CD14-positive monocyte (primary cell): ENCODE measurements around the gene SPATA13. TPM values are rescaled to one million over a fixed set of nuclear protein-coding genes. Genes with fewer than 3 reads are reported as not detected.

ENCODE experiments used
- DNase-seq, 3 donors: peaks; one replicate each; pipeline ENCODE4 v3.0.0-alpha.2; 2011 to 2022
- H2AFZ ChIP-seq: 2 replicates; pipeline ENCODE4 v1.6.0; 2012; ENCODE audit warnings: mild to moderate bottlenecking, low read depth, low read length, inconsistent platforms; ENCODE audit not compliant: insufficient read depth, poor library complexity, severe bottlenecking
- H3K27ac ChIP-seq, 2 donors: 1 replicate in 1 of 2; 2 replicates in 1 of 2; pipeline ENCODE4 v1.5.1; 2012 to 2013; ENCODE audit warnings: low read length in 2 of 2, control low read depth in 1 of 2, inconsistent platforms in 1 of 2, low read depth in 1 of 2, mild to moderate bottlenecking in 1 of 2
- H3K27me3 ChIP-seq, 2 donors: one replicate each; pipeline versions ENCODE4 v1.6.0 to v1.6.1; 2011 to 2013; ENCODE audit warnings: low read length in 2 of 2; ENCODE audit not compliant: control insufficient read depth in 2 of 2, insufficient read depth in 2 of 2
- H3K36me3 ChIP-seq, 2 donors: replicated peaks in 1 of 2; 1 replicate in 1 of 2; 2 replicates in 1 of 2; pipeline versions ENCODE4 v1.5.1 to v1.6.1; 2012 to 2013; ENCODE audit warnings: low read length in 2 of 2, control low read depth in 1 of 2, inconsistent platforms in 1 of 2, mild to moderate bottlenecking in 1 of 2; ENCODE audit not compliant: insufficient read depth in 2 of 2, control insufficient read depth in 1 of 2
- H3K4me1 ChIP-seq, 2 donors: 1 replicate in 1 of 2; 2 replicates in 1 of 2; pipeline versions ENCODE4 v1.5.1 to v1.6.1; 2012 to 2013; ENCODE audit warnings: low read length in 2 of 2, control low read depth in 1 of 2, inconsistent platforms in 1 of 2, mild to moderate bottlenecking in 1 of 2, moderate library complexity in 1 of 2; ENCODE audit not compliant: insufficient read depth in 2 of 2, control insufficient read depth in 1 of 2
- H3K4me2 ChIP-seq: replicated peaks from 2 replicates; pipeline ENCODE3; 2012; ENCODE audit warnings: low read length, moderate library complexity, mild to moderate bottlenecking; ENCODE audit not compliant: poor library complexity, severe bottlenecking; ENCODE audit errors: extremely low read depth
- H3K4me3 ChIP-seq, 3 experiments: fragments of 200-600 bp in 1 of 3; sonication (generic) in 1 of 3; replicated peaks in 1 of 3; 1 replicate in 2 of 3; 2 replicates in 1 of 3; pipeline ENCODE4 v1.5.1; 2011 to 2013; ENCODE audit warnings: low read length in 3 of 3, mild to moderate bottlenecking in 3 of 3, control low read depth in 2 of 3, low read depth in 2 of 3, inconsistent platforms in 1 of 3, moderate library complexity in 1 of 3
- H3K79me2 ChIP-seq: 2 replicates; pipeline ENCODE4 v1.6.0; 2012; ENCODE audit warnings: mild to moderate bottlenecking, control low read depth, inconsistent platforms, low read length, moderate library complexity; ENCODE audit not compliant: insufficient read depth
- H3K9ac ChIP-seq: 2 replicates; pipeline ENCODE4 v1.6.0; 2017; ENCODE audit warnings: low read length, mild to moderate bottlenecking; ENCODE audit not compliant: insufficient read depth, poor library complexity, severe bottlenecking
- H3K9me3 ChIP-seq, 2 donors: replicated peaks in 1 of 2; 1 replicate in 1 of 2; 2 replicates in 1 of 2; pipeline versions ENCODE4 v1.5.1 to v1.6.1; 2012 to 2013; ENCODE audit warnings: low read length in 2 of 2, control low read depth in 1 of 2; ENCODE audit not compliant: control insufficient read depth in 1 of 2, insufficient read depth in 1 of 2
- H4K20me1 ChIP-seq: 2 replicates; pipeline ENCODE4 v1.6.0; 2012; ENCODE audit warnings: mild to moderate bottlenecking, low read length, control low read depth, moderate library complexity; ENCODE audit not compliant: insufficient read depth
- H3K27ac Mint-ChIP-seq, 7 donors: one replicate each; pipeline ENCODE4 v1.8.0; 2020; ENCODE audit warnings: mild to moderate bottlenecking in 7 of 7, mixed read lengths in 7 of 7, moderate library complexity in 6 of 7, inconsistent platforms in 2 of 7
- H3K27me3 Mint-ChIP-seq, 3 donors: one replicate each; pipeline ENCODE4 v1.8.0; 2021 to 2022; ENCODE audit warnings: low read depth in 3 of 3, mild to moderate bottlenecking in 3 of 3, mixed read lengths in 3 of 3, moderate library complexity in 3 of 3, inconsistent platforms in 1 of 3
- H3K36me3 Mint-ChIP-seq, 2 donors: one replicate each; pipeline ENCODE4 v1.8.0; 2020; ENCODE audit warnings: mixed read lengths in 2 of 2, inconsistent platforms in 1 of 2, mild to moderate bottlenecking in 1 of 2
- H3K4me1 Mint-ChIP-seq: one replicate; pipeline ENCODE4 v1.8.0; 2020; ENCODE audit warnings: mild to moderate bottlenecking, mixed read lengths
- H3K4me3 Mint-ChIP-seq, 2 donors: one replicate each; pipeline ENCODE4 v1.8.0; 2020; ENCODE audit warnings: mild to moderate bottlenecking in 2 of 2, mixed read lengths in 2 of 2, moderate library complexity in 1 of 2
- H3K9me3 Mint-ChIP-seq, 7 donors: one replicate each; pipeline ENCODE4 v1.8.0; 2020 to 2022; ENCODE audit warnings: mixed read lengths in 7 of 7, mild to moderate bottlenecking in 6 of 7, moderate library complexity in 6 of 7, inconsistent platforms in 2 of 7
- WGBS: methylation state at CpG from one replicate; pipeline ENCODE4 v1.1.5; 2013; ENCODE audit warnings: missing lambda C conversion rate; ENCODE audit not compliant: insufficient coverage; 5-methylcytosine and 5-hydroxymethylcytosine counted together
- intact Hi-C, 2 donors: fragments of 100-400 bp; cut with micrococcal nuclease; formaldehyde crosslinking; loops; one replicate each; pipeline versions ENCODE4 v1.15.0 to v1.15.1; 2023
- polyA plus RNA-seq, 3 donors: library from polyadenylated mRNA; depleted of rRNA in 1 of 3; unstranded in 2 of 3; stranded (reverse) in 1 of 3; fragments of 300-500 nt in 2 of 3; fragments of >200 nt in 1 of 3; fragmentation: Illumina TruSeq in 2 of 3; gene quantifications; 1 replicate in 2 of 3; 2 replicates in 1 of 3; pipeline ENCODE4 v1.2.3, GENCODE V29; 2012 to 2021
- TF ChIP-seq, protein P1 (sequence below): fragments of 200-600 bp; IDR thresholded peaks from one replicate; pipeline ENCODE4 v1.8.0; 2022; ENCODE audit warnings: antibody characterized with exemption, mild to moderate bottlenecking

Gene SPATA13
- polyA plus RNA-seq, 3 donors: 9.3 to 44.7 (median 11.6) TPM

DNA sequence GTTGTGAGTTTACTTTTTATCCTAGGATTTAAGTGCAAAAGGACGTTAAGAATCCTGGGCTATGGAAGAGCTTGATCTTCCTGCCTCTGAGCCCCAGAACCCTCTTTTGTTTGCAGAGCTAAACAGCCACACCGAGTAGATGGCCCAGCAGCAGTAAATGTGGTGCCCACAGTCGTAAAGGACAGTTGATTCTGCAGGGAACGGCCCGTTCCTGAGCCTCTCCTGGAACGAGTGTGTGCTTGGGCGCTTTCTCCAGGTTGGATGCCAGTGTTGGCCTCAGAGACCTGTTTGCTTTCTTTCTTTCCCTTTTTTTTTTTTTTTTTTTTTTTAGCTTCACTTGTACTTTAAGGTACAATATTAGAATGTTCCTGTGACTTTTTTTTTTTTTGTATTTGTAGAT lies 41.7 kb downstream of the SPATA13 start:
- intact Hi-C loops: no loop called here
- no peaks in the 10 kb centered on the region for H4K20me1 ChIP-seq
- H3K4me2 ChIP-seq: no peak overlapping the region
- H3K9ac ChIP-seq: no peak overlapping the region
- no peak overlapping the region for H3K27ac ChIP-seq
- H3K4me1 ChIP-seq: peaks cover 10 to 15% of the 10 kb centered on the region in 2 donors
- WGBS: 98% methylated on average over 4 of the region's 7 CpGs
- Mint-ChIP-seq H3K27me3 (peaks cover 0 to 2% (median 0%) of the 10 kb centered on the region in 3 donors), H3K27ac (no peak overlapping the region), H3K9me3 (no peaks in the 10 kb centered on the region), H3K36me3 (no peaks in the 10 kb centered on the region), H3K4me3 (no peak overlapping the region), H3K4me1 (peaks cover 13% of the 10 kb centered on the region)
- no peak overlapping the region for H3K4me3 ChIP-seq
- no peaks in the 10 kb centered on the region for H3K27me3 ChIP-seq
- H2AFZ ChIP-seq: no peak overlapping the region
- no peaks in the 10 kb centered on the region for H3K9me3 ChIP-seq
- no peaks in the 10 kb centered on the region for H3K36me3 ChIP-seq
- TF ChIP-seq, protein P1, sequence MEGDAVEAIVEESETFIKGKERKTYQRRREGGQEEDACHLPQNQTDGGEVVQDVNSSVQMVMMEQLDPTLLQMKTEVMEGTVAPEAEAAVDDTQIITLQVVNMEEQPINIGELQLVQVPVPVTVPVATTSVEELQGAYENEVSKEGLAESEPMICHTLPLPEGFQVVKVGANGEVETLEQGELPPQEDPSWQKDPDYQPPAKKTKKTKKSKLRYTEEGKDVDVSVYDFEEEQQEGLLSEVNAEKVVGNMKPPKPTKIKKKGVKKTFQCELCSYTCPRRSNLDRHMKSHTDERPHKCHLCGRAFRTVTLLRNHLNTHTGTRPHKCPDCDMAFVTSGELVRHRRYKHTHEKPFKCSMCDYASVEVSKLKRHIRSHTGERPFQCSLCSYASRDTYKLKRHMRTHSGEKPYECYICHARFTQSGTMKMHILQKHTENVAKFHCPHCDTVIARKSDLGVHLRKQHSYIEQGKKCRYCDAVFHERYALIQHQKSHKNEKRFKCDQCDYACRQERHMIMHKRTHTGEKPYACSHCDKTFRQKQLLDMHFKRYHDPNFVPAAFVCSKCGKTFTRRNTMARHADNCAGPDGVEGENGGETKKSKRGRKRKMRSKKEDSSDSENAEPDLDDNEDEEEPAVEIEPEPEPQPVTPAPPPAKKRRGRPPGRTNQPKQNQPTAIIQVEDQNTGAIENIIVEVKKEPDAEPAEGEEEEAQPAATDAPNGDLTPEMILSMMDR: no peak
- H3K79me2 ChIP-seq: no peaks in the 10 kb centered on the region
- DNase-seq: no peak

DNA sequence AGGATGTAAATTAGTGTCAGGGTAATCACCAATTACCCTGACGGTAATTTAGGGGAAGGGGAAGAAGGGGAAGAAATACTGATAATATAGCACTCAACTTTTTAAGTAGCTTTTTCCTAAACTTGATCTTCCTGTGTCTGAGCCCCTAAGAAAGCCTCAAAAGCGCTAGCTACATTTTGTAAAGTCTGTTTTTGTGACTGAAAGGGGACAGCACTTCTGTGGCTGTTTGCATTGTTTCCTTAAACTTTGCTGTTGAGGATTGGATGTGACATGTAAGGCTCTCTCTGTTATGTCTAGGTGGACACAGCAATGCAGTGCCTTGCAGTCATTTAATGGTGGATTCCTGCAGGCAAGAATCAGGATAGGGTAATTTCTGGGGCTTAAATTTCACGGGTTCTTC lies 42.8 kb downstream of the SPATA13 start:
- 0% methylated on average over 1 of the region's 3 CpGs for WGBS
- Mint-ChIP-seq H3K36me3 (no peaks in the 10 kb centered on the region), H3K4me3 (no peak overlapping the region), H3K4me1 (peaks cover 20% of the 10 kb centered on the region), H3K27ac (no peak overlapping the region), H3K27me3 (peaks cover 0 to 2% (median 0%) of the 10 kb centered on the region in 3 donors), H3K9me3 (no peaks in the 10 kb centered on the region)
- Histone ChIP-seq H3K27ac (no peak overlapping the region), H2AFZ (peak overlapping the region; percentile 60), H3K4me1 (peaks cover 12 to 15% of the 10 kb centered on the region in 2 donors), H3K9ac (no peak overlapping the region), H3K36me3 (no peaks in the 10 kb centered on the region), H3K79me2 (no peaks in the 10 kb centered on the region), H3K4me3 (no peak overlapping the region), H3K27me3 (no peaks in the 10 kb centered on the region), H3K4me2 (no peak overlapping the region), H4K20me1 (no peaks in the 10 kb centered on the region), H3K9me3 (no peaks in the 10 kb centered on the region)
- no peak for DNase-seq
- intact Hi-C loops: no loop called here
- TF ChIP-seq, protein P1: no peak
